Gastroesophageal sphincter (tissue), 3 donors: ENCODE results near the gene IGHMBP2.

Experiments used
- CTCF ChIP-seq, 4 experiments: fragments of 200-600 bp in 2 of 4; fragments of 450-650 bp in 2 of 4; sonication (generic) in 1 of 4; IDR thresholded peaks; one replicate each; pipeline ENCODE4 v1.5.1; 2017 to 2019; ENCODE audit warnings: antibody characterized with exemption in 4 of 4, mild to moderate bottlenecking in 2 of 4, moderate library complexity in 2 of 4
- EP300 ChIP-seq: sonication (generic); formaldehyde crosslinking; IDR thresholded peaks from one replicate; pipeline ENCODE4 v1.6.1; 2017; ENCODE audit warnings: antibody characterized with exemption, mild to moderate bottlenecking

DNA sequence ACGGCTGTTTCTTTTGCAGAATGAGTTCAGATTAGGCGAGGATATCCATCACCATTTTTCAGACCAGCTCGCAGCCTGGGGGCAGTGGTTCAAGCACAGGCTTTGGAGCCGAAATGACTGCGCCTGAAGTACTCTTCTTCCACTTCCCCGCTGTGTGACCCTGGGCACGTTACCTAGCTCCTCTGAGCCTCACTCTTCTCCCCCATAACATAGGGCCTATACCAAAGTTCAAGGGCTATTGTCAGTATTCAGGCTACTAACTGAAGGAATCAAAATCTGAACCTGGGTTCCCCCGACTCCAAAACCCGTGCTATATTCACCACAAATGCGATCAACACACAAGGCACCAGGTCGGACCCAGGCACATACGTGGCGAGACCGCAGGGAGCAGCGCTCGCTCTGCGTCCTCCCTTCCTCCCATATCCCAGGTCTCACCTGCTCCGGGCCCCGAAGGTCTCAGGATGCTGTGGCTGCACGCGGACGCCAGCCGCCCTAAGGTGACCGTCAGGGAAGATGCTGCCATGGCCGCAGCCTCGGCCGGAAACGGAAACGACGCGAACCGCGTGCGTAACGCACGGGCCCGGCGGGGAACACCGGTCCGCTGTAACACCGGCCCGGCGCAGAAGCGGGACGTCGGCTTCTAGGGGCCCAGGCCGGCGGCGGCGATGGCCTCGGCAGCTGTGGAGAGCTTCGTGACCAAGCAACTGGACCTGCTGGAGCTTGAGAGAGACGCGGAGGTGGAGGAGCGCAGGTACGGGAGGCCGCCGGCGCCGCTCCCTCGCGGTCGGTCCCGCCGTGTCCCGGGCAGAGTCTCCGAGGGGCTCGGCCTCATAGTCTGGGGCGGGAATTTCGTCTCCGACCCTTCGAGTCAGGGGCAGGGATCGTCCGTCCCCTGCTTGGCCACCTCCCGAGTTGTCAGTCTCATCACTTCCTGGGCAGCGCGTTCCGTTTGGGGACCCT lies at the start of gene IGHMBP2, which contains the start of gene MRPL21:
- TF ChIP-seq CTCF (IDR thresholded peaks at IDR 0.05), result peak in 1 of 4 experiments; percentile 19
- no peak for TF ChIP-seq EP300
